ENCODE measurements around the gene FAM131A.
"Not testable (repeated sequence)": the region's sequence is repeated elsewhere in the genome, so short reads cannot be mapped to it uniquely, and the experiment has no call there.

FAM131A gene

DNA sequence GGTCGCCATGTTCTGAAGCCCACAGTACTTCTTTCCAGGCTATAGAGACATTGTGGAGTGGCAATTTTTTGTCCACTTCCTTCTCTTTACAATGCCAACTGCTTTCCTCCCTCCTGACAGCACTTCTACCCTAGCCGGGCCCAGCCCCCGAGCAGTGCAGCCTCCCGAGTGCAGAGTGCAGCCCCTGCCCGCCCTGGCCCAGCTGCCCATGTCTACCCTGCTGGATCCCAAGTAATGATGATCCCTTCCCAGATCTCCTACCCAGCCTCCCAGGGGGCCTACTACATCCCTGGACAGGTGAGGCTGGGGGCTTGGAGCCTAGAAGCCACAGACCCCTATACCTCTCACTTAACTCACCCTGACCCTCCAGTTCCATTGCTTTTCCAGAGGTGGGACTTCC, 20.2 kb upstream of the FAM131A start:
- DNase-seq, result no peak

DNA sequence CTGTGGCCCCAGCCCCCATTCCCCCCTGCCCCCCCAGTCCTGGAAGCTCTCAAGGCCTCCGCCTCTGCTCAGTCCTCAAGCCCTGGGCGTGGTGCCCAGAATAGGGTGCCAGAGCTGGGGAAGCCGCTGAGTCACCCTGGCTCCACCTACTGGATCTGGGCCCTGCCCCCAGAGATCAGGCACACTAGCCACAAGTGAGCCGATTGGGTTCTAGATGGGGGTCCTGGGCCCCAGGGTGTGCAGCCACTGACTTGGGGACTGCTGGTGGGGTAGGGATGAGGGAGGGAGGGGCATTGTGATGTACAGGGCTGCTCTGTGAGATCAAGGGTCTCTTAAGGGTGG, 17.3 kb upstream of the FAM131A start:
- DNase-seq, result no peak

DNA sequence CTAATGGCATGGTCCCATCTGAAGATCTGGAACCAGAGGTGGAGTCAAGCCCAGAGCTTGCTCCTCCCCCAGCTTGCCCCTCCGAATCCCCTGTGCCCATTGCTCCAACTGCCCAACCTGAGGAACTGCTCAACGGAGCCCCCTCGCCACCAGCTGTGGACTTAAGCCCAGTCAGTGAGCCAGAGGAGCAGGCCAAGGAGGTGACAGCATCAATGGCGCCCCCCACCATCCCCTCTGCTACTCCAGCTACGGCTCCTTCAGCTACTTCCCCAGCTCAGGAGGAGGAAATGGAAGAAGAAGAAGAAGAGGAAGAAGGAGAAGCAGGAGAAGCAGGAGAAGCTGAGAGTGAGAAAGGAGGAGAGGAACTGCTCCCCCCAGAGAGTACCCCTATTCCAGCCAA, 15.7 kb upstream of the FAM131A start:
- DNase-seq, result no peak

DNA sequence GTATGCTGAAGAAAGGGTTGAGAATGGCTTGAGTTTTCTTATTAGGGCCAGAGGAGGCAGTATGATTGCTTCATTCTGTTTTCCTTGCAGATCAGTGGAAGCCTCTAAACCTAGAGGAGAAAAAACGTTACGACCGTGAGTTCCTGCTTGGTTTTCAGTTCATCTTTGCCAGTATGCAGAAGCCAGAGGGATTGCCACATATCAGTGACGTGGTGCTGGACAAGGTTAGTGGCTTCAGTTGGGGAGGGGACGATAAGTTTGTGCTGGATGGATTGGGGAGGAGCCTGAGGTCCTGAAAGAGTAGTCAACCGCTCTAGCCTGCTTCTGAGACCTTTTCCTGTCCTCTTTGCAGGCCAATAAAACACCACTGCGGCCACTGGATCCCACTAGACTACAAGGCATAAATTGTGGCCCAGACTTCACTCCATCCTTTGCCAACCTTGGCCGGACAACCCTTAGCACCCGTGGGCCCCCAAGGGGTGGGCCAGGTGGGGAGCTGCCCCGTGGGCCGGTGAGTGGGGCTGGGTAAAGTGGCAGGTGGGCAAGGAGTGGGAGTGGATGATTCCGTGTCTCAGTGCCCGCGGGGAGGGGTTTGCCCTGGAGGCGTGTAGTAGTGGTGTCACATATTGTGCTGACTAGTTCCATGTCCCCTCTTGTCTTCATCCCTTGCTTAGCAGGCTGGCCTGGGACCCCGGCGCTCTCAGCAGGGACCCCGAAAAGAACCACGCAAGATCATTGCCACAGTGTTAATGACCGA, 14.5 kb upstream of the FAM131A start:
- no peak for DNase-seq

DNA sequence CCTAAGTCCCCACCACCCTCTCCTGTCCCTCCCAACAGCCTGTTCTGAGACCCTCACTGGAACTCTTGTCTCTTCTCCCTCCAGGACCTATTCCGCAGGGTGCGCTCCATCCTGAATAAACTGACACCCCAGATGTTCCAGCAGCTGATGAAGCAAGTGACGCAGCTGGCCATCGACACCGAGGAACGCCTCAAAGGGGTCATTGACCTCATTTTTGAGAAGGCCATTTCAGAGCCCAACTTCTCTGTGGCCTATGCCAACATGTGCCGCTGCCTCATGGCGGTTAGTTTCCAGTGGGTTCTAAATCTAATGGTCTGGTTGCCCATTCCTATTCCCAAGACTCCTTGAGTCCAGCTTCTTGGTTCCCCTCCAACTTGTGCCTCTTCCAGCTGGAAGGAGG, 13.7 kb upstream of the FAM131A start:
- no peak for DNase-seq

DNA sequence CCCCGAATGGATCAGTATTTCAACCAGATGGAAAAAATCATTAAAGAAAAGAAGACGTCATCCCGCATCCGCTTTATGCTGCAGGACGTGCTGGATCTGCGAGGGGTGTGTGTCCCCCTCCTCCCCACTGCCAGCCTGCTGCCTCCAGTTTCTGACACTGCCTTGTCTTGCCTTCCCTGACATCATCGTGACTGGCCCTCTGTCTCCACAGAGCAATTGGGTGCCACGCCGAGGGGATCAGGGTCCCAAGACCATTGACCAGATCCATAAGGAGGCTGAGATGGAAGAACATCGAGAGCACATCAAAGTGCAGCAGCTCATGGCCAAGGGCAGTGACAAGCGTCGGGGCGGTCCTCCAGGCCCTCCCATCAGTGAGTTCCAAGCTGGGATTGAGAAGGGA, 12.1 kb upstream of the FAM131A start:
- no peak for DNase-seq

DNA sequence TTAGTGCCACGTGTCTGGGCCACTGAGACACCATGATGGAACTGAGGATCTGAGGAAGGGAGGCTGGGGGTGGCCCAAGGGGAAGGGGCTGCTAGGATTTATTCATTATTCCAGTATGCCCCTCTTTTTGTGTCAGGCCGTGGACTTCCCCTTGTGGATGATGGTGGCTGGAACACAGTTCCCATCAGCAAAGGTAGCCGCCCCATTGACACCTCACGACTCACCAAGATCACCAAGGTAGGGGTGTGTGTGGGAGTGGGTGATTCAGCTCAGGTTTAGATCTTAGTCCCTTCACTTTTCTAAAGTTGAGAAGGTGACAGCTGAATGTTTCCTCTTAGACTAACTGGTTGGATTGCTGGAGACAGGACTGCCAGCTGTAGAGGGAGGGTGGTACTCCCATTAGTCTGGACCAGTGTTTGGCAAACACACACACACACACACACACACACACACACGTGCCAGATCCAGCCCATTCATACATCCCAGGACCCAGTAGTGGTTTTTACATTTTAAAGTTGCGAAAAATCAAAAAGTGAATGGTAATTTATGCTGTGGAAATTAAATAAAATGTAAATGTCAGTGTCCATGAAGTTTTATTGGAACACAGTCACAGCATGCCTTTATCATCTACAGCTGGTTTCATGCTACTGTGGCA, 11.6 kb upstream of the FAM131A start:
- no peak for DNase-seq

DNA sequence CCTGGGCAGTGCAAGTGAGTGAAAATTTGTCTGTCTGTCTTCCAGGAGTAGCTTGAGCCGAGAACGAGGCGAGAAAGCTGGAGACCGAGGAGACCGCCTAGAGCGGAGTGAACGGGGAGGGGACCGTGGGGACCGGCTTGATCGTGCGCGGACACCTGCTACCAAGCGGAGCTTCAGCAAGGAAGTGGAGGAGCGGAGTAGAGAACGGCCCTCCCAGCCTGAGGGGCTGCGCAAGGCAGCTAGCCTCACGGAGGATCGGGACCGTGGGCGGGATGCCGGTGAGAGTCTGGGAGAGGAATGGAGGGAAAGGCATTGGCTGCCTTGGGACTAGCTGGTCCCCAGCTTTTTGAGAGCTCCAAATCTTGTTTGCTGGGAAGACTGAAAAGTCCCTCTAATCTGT, 10.2 kb upstream of the FAM131A start:
- DNase-seq, result no peak

DNA sequence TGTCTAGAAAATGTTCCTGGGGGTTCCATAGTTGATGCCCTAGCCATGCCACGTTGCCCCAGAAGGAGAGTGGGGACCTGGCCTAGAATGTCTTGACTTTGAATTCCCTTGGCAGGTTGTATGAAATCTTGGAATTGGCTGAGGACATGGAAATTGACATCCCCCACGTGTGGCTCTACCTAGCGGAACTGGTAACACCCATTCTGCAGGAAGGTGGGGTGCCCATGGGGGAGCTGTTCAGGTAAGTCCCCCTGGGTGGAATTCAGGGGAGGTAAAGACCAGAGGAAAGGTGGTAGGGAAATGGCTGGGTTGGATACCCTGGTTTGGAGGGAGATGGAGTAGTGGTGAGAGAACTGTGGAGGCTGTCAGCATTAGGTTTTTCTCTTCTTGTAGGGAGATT, 8.9 kb upstream of the FAM131A start:
- no peak for DNase-seq

DNA sequence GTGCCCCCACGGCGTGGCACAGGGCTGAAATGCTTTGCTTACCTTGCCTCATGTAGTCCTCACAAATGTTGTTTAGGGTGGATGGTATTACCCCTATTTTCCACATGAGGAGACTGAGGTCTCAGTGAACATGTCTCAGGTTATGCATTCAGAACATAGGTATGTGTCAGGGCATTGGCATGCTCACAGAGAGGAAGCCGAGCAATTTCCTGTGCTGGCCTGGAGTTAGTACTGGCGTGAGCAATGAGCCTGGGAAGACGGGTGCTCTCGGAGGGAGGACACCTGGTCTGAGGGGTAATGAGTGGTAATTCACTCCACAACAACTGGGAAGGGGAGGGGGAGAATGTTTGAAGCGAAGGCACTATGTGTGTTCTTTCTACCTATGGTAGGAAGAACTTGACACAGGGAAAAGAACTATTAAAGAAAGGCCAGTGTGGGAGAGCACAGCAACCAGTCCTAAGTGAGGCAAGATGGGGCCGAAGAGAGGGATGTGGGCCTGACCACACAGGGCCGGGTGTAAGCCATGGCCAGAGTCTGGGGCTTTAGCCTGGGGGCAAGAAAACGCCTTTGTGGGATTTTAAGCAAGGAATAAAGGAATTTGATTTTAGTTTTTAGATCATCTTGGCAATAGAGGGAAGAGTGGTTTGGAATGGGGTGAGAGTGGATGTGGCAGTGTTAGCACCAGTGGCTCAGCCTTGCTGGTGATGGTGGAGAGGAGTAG, 4.9 kb upstream of the FAM131A start:
- no peak for DNase-seq

DNA sequence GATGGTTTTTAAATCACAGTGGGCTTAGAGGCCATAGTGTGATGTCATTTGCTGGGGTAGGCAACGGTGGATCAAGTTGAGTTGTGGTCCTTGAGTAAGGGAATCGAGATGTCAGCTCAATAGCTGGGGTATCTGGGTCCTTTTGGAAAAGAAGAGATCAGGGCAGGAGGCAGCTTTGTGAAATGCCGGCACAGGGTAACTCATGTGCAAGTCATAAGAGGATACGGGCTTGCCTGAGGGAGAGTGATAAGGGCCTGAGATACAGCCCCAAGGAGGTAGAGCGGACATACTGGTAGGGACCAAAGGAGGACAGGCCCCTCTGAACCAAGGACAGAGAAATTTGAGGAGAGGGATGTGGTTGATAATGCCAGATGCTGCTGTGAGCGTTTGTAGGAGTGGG, 4.2 kb upstream of the FAM131A start:
- DNase-seq, result no peak

DNA sequence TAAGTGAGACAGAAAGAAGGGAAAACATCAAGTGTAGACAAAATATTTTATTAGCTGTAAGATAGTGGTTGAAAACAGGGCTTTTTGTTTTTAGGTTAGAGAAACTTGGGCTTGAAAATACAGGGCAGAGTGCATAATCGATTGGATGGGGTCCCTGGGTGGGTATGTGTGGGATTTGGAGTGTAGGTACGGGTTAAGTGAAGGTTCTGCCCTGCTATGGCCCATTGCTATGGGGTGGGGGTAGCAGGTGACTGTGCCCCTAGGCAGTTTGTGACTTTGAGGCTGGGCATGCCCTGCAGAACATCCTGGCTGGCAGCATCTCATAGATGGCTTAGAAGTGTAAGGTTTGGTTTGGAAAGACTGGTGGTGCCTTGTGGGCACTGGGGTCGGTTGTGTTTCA, 3.7 kb upstream of the FAM131A start:
- no peak for DNase-seq

DNA sequence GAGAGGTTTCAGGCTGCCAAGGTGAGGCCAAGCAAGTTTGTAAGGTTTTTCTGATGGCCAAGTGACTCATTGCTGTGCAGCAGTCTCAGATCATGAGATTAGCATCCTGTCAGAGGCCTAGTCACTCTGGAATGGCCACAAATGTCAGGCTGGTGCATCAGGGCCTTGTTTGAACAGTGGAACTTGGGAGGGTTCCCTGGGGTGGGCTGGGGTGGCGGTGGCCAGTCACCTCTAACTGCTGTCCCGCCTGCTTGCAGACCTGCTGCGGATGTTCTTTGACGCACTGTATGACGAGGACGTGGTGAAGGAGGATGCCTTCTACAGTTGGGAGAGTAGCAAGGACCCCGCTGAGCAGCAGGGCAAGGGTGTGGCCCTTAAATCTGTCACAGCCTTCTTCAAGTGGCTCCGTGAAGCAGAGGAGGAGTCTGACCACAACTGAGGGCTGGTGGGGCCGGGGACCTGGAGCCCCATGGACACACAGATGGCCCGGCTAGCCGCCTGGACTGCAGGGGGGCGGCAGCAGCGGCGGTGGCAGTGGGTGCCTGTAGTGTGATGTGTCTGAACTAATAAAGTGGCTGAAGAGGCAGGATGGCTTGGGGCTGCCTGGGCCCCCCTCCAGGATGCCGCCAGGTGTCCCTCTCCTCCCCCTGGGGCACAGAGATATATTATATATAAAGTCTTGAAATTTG, 2.8 kb upstream of the FAM131A start:
- no peak for DNase-seq

DNA sequence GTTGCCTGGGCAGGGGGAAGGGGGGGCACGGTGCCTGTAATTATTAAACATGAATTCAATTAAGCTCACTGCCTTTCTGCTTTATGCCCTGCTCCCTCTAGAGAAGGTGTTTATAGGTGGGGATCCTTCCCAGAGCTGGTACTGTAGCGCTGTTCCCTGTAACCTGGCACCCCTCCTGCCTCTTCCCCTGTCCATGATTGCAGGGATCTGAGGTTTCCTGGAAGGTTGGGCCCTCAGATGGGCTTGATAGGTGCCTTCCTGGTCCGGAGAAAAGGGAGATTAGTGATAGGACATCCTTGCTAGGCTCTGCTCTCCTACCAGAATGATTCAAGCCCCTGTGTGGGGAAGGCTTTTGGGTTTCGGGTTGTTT, 2.1 kb upstream of the FAM131A start:
- DNase-seq, result no peak

DNA sequence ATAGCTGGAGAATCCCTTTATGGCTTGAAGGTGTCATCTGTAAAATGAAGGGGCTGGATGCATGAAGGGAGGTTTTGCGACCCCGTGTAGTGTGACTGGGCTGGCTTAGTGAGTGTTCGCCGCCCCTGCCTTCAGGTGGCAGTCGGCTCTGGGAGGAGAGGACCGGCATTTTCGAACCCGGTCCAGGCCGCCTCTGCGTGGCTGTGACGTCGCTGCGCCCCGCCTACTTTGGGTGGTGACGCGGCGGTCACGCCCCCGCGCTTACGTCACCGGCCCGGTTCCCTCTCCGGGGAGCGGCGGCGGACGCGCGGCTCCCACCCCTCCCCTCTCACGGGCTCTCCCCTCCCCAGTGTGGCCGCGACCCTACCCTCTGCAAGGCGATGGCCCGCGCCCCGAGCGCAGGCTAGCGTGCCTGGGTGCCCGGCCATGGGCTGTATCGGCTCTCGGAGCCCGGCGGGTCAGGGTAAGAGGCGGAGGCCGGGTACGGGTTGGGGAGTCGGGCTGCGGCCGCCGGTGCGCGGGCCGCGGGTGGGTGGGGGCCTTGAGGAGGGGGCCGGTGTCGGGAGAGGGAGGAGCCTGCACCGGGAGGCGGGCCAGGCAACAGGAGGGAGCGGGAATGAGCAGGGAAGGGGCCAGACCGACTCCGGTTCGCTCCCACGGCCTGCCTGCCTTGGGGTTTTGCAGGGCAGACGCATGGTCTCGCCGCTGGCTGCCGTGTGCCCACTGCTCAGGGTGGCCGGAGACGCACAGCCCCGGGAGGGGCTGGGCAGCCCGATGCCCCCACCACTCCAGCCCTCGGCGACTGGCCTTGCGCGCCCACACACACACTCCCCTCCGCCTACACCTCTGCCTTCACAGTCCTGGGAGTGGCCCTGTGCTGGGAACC, 1.5 kb upstream of the FAM131A start:
- no peak for DNase-seq

DNA sequence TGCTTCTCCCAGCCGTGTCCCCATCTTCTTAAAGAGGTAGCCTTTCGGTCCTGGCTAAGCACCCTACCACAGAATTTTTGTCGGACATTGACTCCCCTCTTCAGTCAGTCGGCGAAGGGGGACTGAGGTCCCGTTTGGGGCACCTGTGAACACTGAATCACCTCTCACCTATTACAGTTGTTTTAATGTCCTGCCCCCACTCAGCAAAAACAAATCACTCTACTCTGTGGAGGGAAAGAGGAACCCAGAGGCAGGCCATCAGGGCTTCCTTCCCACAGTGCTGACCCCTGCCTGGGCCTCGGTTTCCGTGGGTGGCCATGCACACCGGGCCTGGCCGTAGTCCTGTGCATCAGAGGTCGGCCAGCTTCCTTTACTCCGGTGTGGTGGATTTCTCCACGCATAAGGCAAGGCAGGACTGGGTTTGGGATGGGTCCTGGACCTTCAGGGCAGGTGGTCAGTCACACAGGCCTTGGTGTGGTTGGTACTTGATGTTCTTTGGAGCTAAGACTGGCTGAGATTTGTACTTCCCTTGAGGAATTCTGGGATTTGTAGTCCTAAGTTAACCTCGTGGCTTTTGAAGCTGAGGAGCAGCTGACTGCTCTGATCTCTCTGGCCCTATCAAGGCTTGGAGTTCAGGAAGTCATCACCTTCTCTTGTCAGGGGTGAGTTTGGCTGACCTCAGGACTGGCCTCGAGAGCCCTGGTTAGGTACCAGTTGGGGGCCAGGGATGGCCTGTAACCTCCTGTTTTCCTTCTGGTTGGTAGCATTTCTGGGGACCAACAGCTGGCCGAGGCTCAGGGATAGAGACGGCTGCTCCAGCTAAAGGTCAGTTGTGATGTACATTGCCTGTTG, 627 bp upstream of the FAM131A start:
- DNase-seq, result no peak

DNA sequence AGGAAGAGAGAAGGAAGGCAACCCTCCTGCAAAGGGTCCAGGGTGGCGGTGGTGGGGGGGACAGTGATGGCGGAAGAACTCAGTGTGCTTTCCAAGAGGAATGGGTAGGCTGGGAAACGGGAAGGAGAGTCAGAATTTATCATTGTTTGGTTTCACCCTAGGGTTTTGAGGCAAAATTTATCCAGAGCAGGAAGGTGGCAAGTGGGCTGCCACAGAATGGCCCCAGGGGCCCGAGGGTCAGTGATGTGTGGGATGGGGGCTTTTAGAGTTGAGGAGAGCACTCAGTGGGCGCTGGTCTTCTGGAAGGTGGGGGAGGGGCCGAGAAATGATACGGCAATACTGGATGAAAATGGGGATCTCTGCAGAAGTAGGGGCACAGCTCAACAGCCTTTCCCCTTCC, 581 bp downstream of the FAM131A start:
- no peak for DNase-seq

DNA sequence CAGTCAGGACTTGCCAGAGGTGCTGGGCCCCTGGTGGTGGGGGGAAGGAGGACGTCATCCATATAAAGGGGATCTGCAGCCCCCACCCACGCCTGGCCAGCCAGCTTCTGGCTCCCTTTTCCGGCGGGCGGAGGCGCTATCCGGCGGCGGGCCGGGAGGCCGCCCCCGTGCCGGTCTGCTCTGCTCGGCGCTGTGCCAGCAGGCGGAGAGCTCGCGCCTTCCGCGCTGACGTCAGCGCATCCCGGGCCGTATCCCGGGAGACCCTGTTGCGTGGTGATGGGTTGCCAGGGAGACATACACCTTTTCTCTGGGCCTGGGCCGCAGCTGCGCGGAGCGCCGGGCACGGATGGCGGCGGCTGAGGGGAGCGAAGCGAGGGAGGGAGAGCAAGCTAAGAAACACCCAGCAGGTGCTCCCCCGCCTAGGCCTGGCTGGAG, 1.1 kb downstream of the FAM131A start:
- no peak for DNase-seq

DNA sequence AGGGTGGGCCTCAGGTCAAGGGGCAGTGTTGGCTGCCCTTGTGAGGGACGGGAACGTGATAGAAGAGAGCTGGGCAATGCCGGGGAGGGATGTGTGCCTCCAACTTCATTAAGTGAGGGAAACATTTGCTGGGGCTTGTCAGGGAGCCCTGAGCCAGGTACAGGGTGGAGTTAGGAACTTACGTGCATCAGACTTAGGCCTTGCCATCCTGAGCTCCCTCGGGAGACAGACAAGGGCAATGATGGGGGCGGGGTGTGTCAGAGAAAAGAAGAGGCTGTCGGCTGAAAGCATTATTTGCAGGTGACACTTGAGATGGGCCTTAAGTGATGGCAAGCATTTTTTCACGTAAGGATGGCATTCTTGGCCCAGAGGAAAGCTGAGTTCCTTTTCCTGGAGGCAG, 1.6 kb downstream of the FAM131A start:
- DNase-seq, result no peak

DNA sequence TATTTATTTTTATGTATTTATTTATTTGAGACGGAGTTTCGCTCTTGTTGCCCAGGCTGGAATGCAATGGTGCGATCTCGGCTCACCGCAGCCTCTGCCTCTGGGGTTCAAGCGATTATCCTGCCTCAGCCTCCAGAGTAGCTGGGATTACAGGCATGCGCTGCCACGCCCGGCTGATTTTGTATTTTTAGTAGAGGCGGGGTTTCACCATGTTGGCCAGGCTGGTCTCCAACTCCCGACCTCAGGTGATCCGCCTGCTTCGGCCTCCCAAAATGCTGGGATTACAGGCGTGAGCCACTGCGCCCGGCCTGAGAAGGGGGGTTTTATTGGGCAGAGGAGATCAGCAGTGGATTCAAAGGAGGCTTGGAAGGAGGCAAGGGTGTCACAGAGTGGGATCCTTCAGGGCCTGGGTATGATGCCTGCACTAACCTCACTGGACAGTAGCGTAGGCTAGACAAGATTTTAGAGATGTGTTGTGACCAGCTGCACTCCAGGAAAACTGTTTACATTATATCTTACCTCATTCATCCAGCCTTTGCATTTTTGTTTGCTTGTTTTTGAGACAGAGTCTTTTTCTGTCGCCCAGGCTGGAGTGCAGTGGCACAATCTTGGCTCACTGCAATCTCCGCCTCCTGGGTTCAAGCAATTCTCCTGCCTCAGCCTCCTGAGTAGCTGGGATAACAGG, 2.2 kb downstream of the FAM131A start:
- DNase-seq, result not testable (repeated sequence)

DNA sequence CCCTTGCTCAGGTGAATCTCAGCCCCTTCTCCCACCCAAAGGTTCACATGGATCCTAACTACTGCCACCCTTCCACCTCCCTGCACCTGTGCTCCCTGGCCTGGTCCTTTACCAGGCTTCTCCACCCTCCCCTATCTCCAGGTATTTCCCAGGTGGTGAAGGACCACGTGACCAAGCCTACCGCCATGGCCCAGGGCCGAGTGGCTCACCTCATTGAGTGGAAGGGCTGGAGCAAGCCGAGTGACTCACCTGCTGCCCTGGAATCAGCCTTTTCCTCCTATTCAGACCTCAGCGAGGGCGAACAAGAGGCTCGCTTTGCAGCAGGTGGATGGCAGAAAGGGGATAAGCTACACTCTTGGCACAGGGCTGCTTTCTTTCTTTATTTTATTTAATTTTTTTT, 4.5 kb downstream of the FAM131A start:
- DNase-seq, result no peak

All from cortex of kidney (tissue), 1 donor.